ENCODE data around the gene DLGAP4.

DNA sequence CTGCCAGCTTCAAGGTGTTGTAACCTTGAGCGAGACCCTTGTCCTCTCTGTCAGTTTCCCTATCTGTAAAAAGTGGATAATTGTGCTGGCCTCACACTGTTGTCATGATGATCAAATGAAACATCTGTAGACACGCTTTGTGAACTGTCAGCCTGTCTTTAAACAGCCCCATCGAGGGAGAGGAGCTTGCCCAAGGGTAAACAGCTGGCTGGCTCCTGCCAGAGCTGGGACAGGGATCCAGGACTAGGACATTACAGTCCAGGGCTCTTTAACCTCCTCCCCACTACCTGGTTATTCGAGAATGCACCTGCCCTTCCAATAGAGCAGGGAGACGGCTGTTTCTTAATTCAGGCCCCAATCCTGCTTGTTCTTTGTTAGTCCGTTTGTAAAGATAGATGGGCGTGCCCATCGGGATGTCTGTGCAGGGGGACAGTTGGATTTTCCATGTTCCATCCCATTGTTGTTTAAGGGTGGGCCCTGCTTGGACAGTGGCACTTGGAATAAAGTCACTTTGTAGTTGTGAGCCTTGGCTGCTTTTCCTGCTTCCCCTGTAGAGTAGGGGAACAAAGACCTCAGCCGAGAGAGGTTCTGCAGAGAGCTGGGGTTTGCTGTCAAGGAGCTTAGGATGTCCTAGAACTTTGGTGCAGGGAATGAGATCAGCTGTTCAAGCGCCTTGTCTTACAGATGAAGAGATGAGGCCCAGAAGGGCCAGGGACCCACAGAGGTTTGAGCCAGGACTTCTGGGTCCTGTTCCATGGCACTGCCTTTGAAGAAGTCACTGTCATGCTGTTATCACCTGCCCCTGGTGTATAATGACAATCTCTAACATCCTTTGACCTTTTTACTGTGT, 157.3 kb downstream of the DLGAP4 start:
- TF ChIP-seq POLR2A (IDR thresholded peaks at IDR 0.05; ENCODE audit: low read length), result no peak
- TF ChIP-seq, protein P1, sequence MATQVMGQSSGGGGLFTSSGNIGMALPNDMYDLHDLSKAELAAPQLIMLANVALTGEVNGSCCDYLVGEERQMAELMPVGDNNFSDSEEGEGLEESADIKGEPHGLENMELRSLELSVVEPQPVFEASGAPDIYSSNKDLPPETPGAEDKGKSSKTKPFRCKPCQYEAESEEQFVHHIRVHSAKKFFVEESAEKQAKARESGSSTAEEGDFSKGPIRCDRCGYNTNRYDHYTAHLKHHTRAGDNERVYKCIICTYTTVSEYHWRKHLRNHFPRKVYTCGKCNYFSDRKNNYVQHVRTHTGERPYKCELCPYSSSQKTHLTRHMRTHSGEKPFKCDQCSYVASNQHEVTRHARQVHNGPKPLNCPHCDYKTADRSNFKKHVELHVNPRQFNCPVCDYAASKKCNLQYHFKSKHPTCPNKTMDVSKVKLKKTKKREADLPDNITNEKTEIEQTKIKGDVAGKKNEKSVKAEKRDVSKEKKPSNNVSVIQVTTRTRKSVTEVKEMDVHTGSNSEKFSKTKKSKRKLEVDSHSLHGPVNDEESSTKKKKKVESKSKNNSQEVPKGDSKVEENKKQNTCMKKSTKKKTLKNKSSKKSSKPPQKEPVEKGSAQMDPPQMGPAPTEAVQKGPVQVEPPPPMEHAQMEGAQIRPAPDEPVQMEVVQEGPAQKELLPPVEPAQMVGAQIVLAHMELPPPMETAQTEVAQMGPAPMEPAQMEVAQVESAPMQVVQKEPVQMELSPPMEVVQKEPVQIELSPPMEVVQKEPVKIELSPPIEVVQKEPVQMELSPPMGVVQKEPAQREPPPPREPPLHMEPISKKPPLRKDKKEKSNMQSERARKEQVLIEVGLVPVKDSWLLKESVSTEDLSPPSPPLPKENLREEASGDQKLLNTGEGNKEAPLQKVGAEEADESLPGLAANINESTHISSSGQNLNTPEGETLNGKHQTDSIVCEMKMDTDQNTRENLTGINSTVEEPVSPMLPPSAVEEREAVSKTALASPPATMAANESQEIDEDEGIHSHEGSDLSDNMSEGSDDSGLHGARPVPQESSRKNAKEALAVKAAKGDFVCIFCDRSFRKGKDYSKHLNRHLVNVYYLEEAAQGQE (IDR thresholded peaks at IDR 0.05), result no peak
- TF ChIP-seq, protein P2, sequence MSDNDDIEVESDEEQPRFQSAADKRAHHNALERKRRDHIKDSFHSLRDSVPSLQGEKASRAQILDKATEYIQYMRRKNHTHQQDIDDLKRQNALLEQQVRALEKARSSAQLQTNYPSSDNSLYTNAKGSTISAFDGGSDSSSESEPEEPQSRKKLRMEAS (IDR thresholded peaks at IDR 0.05), result no peak
- no peak for TF ChIP-seq HEYL (CRISPR knock-in tag; IDR thresholded peaks at IDR 0.05)
